KG1 (cell line): ENCODE data around the gene KNDC1.

Experiments used
- DNase-seq: peaks from one replicate; lab custom pipeline; 2025; lab: John Stamatoyannopoulos, UW

KNDC1 gene

DNA sequence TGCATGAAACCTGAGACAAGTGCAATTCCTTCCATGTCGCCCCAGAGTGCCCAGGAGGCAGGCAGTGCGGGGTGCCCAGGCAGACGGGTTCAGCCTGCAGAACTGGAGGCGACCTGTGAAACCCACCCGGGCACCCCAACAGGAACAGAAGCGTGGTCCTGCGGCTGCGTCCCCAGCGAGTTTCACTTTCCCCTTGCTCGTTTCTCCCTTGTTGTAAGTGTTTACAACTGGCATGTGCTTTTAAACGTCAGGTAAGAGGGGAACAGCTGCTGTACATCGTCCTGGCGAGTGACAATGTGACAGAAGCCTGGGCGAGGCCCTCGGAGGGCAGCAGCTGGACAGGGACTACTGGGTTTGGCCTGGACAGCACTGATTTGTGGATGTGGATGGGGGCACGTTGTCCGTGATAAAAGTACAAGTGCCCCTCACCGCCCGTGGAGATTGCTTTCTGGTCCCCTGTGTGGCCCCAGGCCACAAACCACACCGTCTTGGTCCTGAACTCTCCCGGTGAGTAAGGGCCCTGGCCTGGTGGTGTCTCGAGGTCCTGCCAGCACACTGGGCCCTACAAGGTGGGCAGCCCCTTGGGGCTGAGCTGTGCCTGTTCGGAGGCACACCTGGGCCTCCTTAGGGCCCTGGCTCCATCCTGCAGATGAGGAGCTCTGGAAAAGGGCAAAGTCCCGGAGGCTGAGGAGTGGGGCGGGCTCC is 81.6 kb downstream of the KNDC1 start:
- no peak for DNase-seq

- DNase-seq = no peak
Measured at GRCh38 chr10:133242611-133243356, 82.8 kb downstream of the KNDC1 start.

GRCh38 chr10:133243593-133243992 is 83.6 kb downstream of the KNDC1 start:
- no peak for DNase-seq

DNA sequence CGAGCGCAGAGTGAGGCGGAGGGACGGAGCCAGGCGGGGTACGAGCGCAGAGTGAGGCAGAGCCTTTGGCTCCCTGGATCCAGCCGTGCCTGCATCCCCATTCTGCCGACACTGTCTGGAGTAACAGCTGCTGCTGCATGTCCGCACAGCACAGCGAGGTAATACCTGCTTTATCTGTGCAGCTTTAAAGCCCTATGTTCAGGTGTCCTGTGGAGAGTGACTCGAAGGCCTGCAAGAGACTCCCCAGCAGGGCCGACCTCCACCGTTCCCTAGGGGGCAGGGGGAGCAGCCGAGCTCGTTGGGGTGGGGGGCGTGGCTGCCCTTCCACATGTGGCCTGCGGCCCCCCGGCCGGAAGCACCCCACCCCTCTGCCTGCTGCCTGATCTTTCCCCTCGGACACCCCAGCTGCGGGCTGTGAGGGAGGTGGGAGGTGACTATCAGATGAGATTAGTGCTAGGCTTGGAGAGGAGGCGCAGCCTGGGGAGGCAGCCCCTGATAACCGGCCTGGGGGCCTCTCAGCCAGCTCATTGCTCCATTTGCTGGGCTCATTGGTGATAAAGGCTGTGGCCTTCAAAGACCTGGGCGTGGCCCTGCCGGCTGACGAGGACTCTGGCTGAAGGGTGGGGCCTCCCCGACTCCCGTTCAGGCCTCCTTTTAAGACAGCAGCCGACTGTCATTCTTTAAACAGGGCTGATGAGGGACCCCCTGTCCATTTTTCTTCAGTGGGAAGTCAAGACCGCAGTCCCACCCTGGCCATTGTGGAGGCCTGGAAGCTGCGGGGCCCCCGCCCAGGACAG is 85.6 kb downstream of the KNDC1 start:
- DNase-seq = no peak

GRCh38 chr10:133246236-133246626 is 86.2 kb downstream of the KNDC1 start:
- no peak for DNase-seq

DNA sequence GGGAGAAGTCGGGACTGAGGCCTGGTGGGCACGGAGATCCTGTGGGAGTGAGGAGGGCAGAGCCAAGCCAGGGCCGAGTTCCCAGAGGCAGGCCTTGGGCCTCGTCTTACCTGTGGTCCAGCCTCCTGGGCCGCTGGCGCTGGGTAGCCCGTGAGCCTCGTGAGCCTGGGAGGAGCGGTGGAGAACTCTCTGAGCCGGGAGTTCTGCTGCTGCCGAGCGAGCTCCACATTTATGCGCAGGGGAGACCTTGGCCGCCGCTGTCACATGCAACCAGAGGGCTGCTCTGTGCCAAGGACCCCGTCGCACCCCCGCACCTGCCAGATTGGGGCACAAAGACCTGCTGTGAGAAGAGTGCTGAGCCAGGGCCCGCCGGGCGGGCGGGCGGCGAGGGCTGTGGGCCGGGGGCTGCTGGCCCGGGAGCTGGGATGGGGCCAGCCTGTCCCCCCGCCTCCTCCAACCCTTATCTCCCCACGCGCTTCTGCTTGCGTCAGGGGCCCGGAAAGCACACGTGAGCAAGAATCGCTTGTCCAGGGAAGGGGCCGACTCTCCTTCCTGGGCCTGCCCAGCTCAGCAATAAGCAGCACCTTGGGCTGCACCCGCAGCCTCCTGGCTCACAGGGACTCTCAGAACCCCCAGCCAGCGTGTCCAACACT is 87.8 kb downstream of the KNDC1 start:
- DNase-seq = no peak

GRCh38 chr10:133248334-133248715 is 88.3 kb downstream of the KNDC1 start:
- DNase-seq = no peak

- DNase-seq = no peak
Measured at GRCh38 chr10:133249094-133249780, 89.2 kb downstream of the KNDC1 start.

DNA sequence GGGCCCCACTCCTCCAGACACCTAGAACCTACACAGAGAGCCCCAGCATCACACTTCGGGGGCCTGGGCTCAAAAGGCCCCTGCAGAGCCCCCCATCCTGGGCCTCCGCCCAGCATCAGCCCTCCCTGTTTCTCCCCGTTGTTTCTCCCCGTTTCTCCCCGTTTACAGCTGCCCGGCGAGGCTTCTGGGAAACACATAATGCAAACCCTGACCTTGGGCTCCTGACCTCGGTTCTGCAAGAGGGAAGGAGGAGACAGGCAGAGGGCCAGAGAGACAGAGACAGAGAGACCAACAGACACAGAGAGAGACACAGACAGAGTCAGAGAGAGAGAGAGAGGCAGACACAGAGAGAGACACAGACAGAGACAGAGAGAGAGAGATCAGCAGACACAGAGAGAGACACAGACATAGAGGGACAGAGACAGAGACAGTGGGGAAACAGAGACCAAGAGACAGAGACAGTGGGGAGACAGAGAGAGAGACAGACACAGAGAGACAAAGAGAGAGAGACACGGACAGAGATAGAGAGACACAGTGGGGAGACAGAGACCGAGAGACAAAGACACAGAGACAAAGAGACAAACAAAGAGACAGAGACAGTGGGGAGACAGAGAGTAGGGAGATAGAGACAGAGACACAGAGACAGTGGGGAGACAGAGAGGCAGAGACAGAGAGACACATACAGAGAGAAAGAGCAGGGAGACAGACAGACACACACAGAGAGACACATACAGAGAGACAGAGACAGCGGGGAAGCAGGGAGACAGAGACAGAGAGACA is 90.1 kb downstream of the KNDC1 start:
- no peak for DNase-seq

DNA sequence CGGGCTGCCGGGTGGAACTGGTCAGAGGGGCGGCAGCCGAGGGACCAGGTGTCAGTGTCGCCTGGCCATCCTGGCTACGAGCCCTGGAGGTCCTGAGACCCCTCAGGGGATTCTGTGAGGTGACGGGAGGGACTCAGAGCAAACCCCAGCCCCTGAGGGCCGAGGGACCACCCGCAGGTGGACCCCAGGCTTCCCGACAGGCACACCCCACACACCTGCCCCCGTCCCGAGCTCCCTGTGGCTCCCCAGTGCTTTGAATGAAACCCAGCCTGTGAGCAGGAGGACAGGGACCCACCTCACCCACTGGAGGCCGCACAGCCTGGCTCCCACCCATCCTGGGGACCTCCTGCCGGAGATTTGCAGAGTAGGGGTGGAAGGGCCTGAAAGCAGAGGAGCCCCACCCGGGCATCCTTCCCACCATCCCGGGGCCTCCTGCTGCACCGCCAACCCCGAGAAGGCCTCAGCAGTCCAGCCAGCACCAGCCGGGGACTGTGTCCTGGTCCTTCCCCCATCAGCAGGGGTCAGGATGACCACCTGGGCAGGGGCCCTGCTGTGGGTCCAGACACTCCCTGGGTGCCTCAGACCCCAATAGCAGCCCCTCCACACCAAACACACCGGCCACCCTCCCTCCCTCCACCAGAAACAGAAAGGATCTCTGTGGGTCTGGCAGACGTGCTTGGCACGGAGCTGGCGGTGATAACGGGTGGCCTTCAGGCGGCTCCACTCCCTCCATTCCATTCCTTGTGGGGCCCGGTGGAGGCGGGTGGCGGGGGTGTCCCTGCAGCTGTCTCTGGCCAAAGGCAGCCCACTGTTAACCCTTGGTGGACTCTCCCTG is 91.6 kb downstream of the KNDC1 start:
- DNase-seq = no peak

DNA sequence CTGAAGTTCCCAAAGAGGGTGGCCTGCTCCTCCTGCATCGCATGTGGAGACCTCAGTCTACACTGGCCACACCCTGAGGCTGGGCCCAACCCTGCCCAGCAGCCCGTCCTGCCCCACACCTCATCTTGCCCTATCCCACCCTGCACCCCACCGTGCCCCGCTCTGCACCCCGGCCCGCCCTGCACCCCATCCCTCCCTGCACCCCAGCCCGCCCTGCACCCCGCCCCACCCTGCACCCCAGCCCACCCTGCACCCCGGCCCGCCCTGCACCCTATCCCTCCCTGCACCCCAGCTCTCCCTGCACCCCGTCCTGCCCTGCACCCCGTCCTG is 92.2 kb downstream of the KNDC1 start:
- DNase-seq = no peak

- DNase-seq = no peak
Measured at GRCh38 chr10:133253361-133253955, 93.4 kb downstream of the KNDC1 start.

DNA sequence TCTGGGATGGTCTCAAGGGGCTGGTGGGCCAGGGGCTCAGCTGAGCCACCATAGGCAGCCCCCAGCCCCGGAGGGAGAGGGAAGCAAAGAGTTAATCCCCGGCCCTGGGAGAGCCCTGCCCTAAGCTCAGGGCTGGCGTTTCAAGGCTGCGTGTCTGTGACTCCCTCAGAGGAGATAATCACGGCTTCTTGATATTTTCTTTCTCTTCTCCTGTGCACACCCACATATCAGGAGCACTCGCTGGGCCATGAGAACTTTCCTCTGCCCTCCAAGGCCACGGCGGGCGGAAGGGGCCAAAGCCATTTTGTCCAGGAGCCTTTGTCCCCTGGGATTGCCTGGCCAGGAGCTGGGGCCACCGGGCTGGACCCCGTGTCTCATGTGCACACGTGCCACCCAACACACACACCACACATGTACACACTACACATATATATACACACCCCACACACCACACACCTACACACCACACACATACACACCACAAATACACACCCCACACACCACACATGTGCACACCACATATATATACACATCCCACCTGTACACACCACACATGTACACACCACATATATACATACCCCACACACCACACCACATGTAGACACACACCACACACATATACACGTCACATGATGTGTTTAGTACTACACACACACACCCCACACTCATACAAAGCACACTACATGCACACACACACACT is 94.6 kb downstream of the KNDC1 start:
- no peak for DNase-seq

GRCh38 chr10:133255323-133255722 is 95.3 kb downstream of the KNDC1 start:
- DNase-seq = no peak

DNA sequence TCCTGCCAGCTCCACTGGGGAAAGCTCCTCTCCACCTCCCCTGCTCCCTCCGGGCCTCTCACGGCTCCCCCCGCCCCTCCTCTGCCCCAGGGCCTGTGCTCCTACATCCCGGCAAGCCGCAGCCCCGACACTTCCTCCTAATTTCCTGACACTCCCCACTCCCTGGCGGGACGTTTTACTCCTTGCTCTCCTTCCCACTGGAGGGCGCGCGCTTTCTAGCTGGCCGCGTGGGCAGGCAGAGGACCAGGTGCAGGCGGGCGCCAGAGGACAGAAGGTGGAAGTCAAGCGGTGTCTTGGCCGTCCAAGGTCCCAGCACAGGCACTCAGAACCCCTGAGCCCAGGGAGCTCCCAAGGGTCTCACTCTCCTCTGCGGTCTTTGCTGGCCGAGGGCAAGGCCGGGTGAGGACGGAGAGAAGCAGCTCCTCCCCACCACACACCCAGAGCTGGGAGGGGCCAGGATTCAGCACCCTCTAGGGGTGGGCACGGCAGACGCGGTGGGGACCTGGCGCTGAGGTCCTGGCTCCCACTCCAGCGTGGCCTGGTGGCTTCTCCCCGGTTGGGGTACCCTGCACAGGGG is 97.6 kb downstream of the KNDC1 start:
- DNase-seq = peak; percentile 11

DNA sequence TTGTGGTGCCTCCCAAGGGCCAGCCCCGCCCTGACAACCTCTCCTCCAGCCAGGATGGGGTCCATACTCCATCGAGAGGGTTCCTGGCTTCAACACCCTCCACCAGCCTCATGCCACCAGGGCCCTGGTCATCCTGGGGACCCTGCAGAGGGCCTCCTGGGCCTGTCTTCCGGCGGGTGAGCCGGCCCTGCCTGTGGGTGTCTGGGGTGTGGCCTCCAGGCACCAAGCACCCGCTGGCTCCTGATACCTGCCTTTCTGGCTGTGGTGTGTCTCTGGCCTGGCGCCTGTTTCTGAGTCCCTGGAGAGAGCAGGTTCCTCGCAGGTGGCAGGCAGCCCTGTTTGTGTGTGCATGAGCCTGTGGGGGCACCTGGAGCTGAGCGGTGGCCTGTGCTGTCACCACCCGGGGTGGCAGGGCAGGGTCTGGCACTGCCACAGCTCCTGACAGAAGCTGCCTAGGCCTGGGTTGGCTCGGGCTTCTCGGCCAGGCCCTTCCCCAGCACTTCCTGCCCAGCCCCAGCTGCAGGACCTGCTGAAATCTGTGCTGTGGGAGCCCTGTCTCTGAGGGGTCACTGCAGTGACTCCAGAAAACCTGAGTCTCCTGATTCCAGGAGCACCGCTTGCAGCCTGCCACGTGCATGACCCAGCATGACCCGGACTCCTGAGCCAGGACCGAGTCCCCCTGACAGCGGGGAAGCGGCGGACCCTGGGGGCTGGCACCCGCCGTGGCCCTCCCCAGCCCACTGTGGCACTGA is 98.2 kb downstream of the KNDC1 start:
- DNase-seq = peak; percentile 43

GRCh38 chr10:133258818-133259601 is 99.0 kb downstream of the KNDC1 start:
- DNase-seq = peak; percentile 92
